GM19468 (cell line): ENCODE data around the gene KAZN.

Source experiments
- ATAC-seq: cut with Tn5 transposase; IDR thresholded peaks from one replicate; pipeline ENCODE4 v1.9.1; 2021; ENCODE audit warnings: mild to moderate bottlenecking, moderate library complexity, moderate number of reproducible peaks; ENCODE audit not compliant: unreplicated experiment; ENCODE audit errors: extremely low read depth

The KAZN gene

GRCh38 chr1:14919289-14919688, 320.8 kb downstream of the KAZN start:
- ATAC-seq: no peak

DNA sequence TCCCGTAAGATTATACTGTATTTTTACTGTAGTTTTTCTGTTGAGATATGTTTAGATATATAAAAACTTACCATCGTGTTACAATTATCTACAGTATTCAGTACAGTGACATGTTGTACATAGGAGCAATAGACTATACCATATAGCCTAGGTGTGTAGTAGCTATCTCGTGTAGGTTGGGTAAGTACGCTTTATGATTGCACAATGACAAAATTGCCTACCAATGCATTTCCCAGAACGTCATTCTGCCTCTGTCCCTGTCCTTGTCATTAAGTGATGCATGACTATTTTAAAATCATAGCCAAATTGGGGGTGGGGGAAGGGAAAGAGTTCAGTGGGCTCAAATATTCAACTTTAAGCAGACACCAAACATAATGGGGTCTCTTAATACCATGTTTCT, 321.3 kb downstream of the KAZN start:
- ATAC-seq: no peak

GRCh38 chr1:14921057-14921456, 322.6 kb downstream of the KAZN start:
- no peak for ATAC-seq

DNA sequence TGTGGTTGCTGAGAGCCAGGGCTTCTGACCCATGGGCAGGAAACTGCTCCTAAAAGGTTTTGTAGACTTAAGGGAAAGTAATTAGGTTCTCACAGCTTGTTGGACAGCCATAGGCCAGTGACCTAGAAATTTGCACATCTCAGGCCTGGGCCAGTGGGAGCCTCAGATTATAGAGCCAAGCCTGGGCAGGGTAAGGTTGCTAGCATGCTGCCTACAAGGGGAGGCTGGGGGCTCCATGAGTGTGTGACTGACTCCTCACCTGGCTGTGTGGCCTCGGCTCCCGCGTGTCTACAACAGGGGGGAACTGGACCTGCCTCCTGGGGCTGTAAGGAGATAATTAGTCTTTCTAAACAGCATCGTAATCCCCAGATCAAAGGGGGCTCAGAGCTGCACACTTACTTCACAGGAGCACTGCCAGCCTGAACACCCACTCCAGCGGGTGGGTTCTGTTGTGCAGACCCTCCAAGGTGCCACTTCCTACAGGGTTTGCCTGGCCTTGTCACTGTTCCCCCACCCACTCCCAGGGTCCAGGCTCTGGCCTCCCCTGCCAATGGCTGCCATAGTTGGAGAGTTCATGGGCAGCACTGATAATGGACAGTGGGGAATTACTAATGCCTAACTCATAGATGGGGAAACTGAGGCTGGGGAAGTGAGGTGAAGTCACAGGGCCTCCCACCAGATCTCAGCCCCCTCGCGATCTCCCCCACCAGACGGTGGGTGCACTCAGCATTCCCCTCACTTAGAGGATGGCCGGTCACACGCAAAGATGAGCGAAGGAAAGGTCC, 324.6 kb downstream of the KAZN start:
- no peak for ATAC-seq

GRCh38 chr1:14923727-14924452, 325.4 kb downstream of the KAZN start:
- ATAC-seq: no peak

- no peak for ATAC-seq
These were observed 326.2 kb downstream of the KAZN start for GRCh38 chr1:14924455-14925331.

DNA sequence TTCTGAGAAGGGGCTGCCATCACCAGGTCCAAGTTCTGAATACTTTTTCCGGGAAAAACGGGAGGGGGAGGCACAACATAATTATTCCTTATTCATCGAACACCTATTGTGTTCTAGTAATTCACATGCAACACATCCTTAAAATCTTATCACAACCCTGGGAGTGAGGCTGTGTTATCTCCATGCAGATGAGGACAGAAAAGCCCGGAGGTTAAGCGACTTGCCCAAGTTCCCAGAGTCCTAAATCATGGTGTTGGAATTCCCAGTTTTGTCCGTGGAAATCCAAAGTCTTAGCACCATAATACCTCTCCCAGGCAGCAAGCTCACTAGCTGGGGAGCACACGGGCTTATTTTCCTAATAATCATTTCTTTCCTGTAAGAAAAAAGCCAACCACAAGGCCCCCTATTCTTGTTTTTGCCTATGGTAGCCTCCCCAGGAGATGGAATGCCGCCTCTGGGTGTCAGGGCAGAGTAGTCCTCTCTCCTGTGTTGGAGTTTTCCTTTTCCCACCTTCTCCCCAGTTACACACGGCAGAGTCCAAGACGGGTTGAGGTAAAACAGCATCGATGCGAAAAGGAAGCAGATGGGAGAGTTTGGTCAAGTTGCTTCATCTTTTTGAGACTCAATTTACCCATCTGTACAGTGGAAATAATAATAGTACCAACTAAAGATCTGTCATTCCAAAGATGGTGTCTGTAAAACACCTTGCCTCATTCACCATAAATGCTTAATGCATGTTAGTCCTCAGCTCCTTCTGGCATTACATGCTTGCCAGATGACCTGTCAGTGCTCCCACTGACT, 327.1 kb downstream of the KAZN start:
- ATAC-seq: no peak

- ATAC-seq: no peak
These were observed 327.7 kb downstream of the KAZN start for GRCh38 chr1:14926229-14926628.

DNA sequence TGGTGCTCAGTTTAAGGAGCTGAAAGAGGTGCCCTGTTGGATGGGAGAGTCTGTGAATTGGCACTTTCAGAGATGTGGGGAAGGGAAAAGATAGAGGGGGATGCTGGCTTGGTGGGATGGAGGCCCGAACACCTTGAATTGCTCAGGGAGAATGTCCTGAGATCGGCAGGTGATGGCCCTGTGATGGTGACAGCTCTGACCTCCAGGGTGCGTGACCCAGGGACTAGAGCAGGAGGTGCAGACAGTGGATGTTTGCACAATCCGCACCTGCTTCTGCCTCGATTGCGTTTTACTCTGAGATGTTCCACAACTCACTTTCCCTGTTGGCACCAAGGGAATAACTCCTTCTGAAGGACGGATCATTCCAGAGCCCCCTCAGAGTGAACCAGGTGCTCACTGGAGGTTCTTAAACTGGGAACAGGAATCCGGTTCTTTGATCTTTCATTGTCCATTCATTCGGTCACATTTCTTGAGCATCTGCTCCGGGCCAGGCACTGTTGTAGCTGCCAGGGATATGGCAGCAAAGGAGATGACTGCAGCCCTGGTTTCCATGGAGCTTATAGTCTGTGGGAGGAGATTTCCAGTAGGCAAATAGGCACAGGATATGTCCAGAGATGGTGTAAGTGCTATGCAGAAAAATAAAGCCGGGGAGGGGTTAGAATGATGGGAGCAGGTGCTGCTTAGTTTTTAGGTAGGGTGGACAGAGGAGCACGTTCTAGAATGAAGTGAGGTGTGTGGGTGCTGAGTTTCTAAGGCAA, 328.5 kb downstream of the KAZN start:
- ATAC-seq: no peak

- no peak for ATAC-seq
These were observed 329.9 kb downstream of the KAZN start for GRCh38 chr1:14928412-14928811.

DNA sequence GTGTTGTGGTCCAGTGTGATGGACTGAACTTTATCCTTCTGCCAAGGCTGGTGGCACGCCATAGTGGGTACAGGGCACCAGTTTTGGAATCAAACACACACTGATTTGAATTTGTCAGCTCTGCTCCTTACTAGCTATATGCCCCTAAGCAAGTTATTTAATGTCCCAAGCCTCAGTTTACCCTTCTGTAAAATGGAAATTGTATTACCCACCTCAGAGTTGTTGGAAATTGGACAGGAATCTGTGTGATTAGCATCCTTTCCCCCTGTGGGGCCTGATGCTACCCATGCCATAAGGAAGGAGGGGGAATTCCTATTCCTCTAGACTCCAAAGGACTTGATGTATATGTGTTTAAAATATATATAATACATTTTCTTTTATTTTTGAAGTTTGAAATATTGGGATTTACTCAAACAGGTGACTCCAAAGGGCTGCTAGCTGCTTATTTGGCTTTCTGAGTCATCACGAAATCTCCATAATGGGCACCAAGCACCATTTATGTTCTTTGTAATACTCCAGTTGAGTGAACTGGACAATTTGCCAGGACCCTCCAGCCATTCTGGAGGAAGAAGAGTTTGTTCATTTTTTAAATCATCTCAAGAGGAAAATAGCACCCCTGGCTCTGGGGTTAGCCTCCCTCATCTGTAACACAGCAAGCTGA, 330.5 kb downstream of the KAZN start:
- no peak for ATAC-seq

- ATAC-seq: no peak
These were observed 331.2 kb downstream of the KAZN start for GRCh38 chr1:14929547-14930246.

GRCh38 chr1:14930247-14930965, 331.9 kb downstream of the KAZN start:
- no peak for ATAC-seq

DNA sequence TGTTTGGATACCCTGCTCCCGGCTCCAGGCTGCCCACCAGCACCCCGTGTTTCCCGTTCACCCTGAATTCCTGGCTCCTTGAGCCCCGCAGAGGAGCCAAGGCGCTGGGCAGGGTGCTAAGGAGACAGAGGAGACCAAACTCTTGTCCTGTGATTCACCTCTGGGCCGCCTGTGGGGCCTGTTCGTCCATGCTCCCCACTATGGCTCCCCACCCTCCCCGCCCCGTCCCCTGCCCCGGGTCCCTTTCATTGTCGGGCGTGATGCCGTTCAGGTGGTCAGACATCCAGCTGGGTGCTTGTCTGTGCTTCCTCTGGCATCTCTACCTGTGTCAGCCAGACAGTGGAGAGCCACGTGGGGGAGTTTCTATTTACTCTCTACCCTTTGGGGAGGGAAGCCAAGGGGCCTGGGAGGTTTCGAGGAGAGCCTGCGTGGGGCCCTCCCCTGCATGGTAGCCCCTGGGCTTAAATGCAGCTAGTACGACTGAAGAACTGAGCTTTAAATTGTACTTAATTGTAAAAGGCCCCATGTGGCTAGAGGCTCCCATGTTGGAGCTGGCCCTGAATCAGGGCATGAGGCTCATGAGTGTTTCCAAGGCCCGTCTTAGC, 333.7 kb downstream of the KAZN start:
- no peak for ATAC-seq

- ATAC-seq: no peak
These were observed 336.4 kb downstream of the KAZN start for GRCh38 chr1:14934867-14935266.

DNA sequence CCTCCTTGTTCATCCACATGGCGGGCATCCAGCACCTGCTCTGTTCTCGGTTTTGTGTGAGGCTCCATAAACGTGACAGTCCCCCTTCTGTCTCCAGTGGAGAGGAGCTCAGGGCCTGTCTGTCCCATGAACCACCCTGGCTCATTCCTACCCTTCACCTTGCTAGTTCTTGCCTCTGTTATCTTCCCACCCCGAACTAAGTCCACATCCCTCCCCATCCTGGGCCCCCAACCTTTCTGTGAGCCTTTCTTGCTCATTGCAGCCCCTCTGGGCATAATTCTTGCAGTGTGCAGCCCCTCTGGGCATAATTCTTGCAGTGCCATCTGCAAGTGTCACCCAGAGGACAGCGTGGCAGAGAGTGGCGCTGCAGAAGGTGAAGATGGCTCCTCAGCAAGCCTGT, 338.3 kb downstream of the KAZN start:
- no peak for ATAC-seq

GRCh38 chr1:14937288-14937949, 338.9 kb downstream of the KAZN start:
- ATAC-seq: no peak
